ENCODE results near the gene NPAS1.
A peak's percentile ranks its signal among the peaks of the same experiment; 100 is the strongest.
"Not testable (repeated sequence)": the region's sequence is repeated elsewhere in the genome, so short reads cannot be mapped to it uniquely, and the experiment has no call there.

The NPAS1 gene

GRCh38 chr19:47045867-47046470, 26.3 kb downstream of the NPAS1 start:
- no peak overlapping the region for H3K4me3 ChIP-seq (ENCODE audit: low read length)
- no peak for DNase-seq (ENCODE audit: low read depth)
- TF ChIP-seq CTCF (IDR thresholded peaks at IDR 0.05; ENCODE audit: insufficient read depth, low read depth, low read length, missing control alignments), result no peak

GRCh38 chr19:47047272-47047762, 27.7 kb downstream of the NPAS1 start:
- no peak for TF ChIP-seq CTCF (IDR thresholded peaks at IDR 0.05; ENCODE audit: insufficient read depth, low read depth, low read length, missing control alignments)
- no peak for DNase-seq (ENCODE audit: low read depth)
- peak overlapping the region; percentile 76 for H3K4me3 ChIP-seq (ENCODE audit: low read length)

- TF ChIP-seq CTCF (IDR thresholded peaks at IDR 0.05; ENCODE audit: insufficient read depth, low read depth, low read length, missing control alignments), result no peak
- H3K4me3 ChIP-seq (ENCODE audit: low read length), result peak overlapping the region; percentile 76
- DNase-seq (ENCODE audit: low read depth), result peak; percentile 90
Measured at GRCh38 chr19:47047763-47048405, 28.2 kb downstream of the NPAS1 start.

GRCh38 chr19:47049307-47049700, 29.7 kb downstream of the NPAS1 start:
- no peak for TF ChIP-seq CTCF (IDR thresholded peaks at IDR 0.05; ENCODE audit: insufficient read depth, low read depth, low read length, missing control alignments)
- no peak overlapping the region for H3K4me3 ChIP-seq (ENCODE audit: low read length)
- DNase-seq (ENCODE audit: low read depth), result peak; percentile 41

- DNase-seq (ENCODE audit: low read depth); H3K4me3 ChIP-seq (ENCODE audit: low read length): not testable (repeated sequence)
Measured at GRCh38 chr19:47050562-47050961, 30.9 kb downstream of the NPAS1 start.

GRCh38 chr19:47056411-47056810, 36.8 kb downstream of the NPAS1 start:
- no peak for TF ChIP-seq CTCF (IDR thresholded peaks at IDR 0.05; ENCODE audit: insufficient read depth, low read depth, low read length, missing control alignments)
- no peak for DNase-seq (ENCODE audit: low read depth)
- no peak overlapping the region for H3K4me3 ChIP-seq (ENCODE audit: low read length)

- TF ChIP-seq CTCF (IDR thresholded peaks at IDR 0.05; ENCODE audit: insufficient read depth, low read depth, low read length, missing control alignments), result no peak
- DNase-seq (ENCODE audit: low read depth), result peak; percentile 61
- H3K4me3 ChIP-seq (ENCODE audit: low read length), result no peak overlapping the region
Measured at GRCh38 chr19:47057328-47057727, 37.7 kb downstream of the NPAS1 start.
